ENCODE data around the gene M6PR. TPM values are rescaled to one million over a fixed set of nuclear protein-coding genes. Genes with fewer than 3 reads are reported as not detected.
"Not testable (repeated sequence)": the region's sequence is repeated elsewhere in the genome, so short reads cannot be mapped to it uniquely, and the experiment has no call there.

M6PR gene
- total and polyA plus RNA-seq, 2 of the 8 experiments (the other 6 are each of a cell fraction or from before 2014, with no cell fraction given): 106 to 122 TPM

DNA sequence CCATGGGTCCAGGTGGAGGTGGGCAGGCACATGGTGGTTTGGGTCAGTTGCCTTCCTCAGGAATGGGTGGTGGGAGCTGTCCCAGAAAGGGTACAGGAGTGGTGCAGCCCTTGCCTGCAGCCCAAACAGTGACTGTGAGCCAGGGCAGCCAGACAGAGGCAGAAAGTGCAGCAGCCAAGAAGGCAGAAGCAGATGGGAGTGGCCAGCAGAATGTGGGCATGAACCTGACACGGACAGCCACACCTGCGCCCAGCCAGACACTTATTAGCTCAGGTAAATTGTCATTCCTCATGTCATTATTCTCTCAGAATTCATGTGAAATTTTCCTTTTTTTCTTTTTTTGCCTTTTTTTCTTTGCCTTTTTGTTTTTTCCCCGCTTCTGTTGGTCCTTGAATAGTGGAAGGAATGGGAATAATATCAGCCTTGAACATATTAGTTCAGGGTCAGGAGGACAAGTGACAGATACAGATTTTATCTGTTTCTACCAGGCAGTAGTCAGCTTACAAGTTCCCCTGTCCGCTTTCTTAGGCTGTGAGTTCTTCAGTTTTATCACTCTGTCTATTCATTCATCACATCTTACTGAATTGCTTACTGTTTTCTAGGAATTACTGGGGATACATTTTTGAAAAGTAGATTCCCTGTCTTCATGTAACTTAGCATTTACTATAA lies 18.7 kb downstream of the M6PR start:
- H3K79me1 ChIP-seq (ENCODE audit: low read depth, low read length); H2BK12ac ChIP-seq (ENCODE audit: low read depth, low read length); H3K4me1 ChIP-seq (replicated peaks in 1 of 4; ENCODE audit: control insufficient read depth in 3 of 4, insufficient read depth in 4 of 4, low read length in 3 of 4); H3K14ac ChIP-seq (ENCODE audit: insufficient read length); H2BK120ac ChIP-seq (replicated peaks; ENCODE audit: low read depth, low read length); H3K23me2 ChIP-seq (ENCODE audit: low read depth, low read length); H3K4ac ChIP-seq (replicated peaks; ENCODE audit: insufficient read length, low read depth, low read length); FAIRE-seq; H3K27ac ChIP-seq (ENCODE audit: low read depth, low read length); H4K91ac ChIP-seq (replicated peaks; ENCODE audit: insufficient read length, low read length); DNase-seq (ENCODE audit: low read depth in 1 of 2, low spot score in 2 of 2); H2BK5ac ChIP-seq (ENCODE audit: low read depth, low read length); H2AK5ac ChIP-seq (ENCODE audit: low read depth, low read length); H2BK20ac ChIP-seq (ENCODE audit: low read length); H3K27me3 ChIP-seq (replicated peaks in 1 of 4; ENCODE audit: control insufficient read depth in 3 of 4, extremely low read depth in 1 of 4, insufficient read depth in 3 of 4, low read length in 3 of 4); H4K5ac ChIP-seq (ENCODE audit: insufficient read length, low read depth, low read length); H2BK15ac ChIP-seq (ENCODE audit: low read length); H4K8ac ChIP-seq (ENCODE audit: extremely low read depth, insufficient read depth, low read length); H3K18ac ChIP-seq (ENCODE audit: extremely low read depth, low read length); H3K56ac ChIP-seq (replicated peaks; ENCODE audit: insufficient read length, low read depth, low read length); H2AFZ ChIP-seq (ENCODE audit: low read length); H3K9me3 ChIP-seq (ENCODE audit: insufficient read depth in 2 of 2, low read depth in 1 of 2, low read length in 1 of 2); CTCF ChIA-PET (ENCODE audit: partially characterized antibody); H3K4me2 ChIP-seq (ENCODE audit: insufficient read depth in 1 of 2, low read depth in 2 of 2, low read length in 2 of 2); H3K4me3 ChIP-seq (ENCODE audit: extremely low read depth in 1 of 4, insufficient read depth in 2 of 4, low read depth in 3 of 4, low read length in 4 of 4); H3K23ac ChIP-seq (ENCODE audit: insufficient read length); H3K9ac ChIP-seq (replicated peaks in 1 of 4; ENCODE audit: extremely low read depth in 1 of 4, low read depth in 3 of 4, low read length in 3 of 4): not testable (repeated sequence)
- 87% methylated on average over 4 of the region's 4 CpGs; no CpG with 5 or more reads in 1 of the 2 experiments for WGBS, 2 experiments (ENCODE audit: extremely low coverage in 1 of 2, insufficient coverage in 1 of 2, insufficient read length in 1 of 2, insufficient replicate concordance in 2 of 2, low coverage in 1 of 2, low lambda C conversion rate in 2 of 2, missing lambda C conversion rate in 1 of 2)
- POLR2A ChIA-PET (ENCODE audit: partially characterized antibody): interaction anchor here (1.3 to 18.4 kb wide), 4 partner anchors 10 to 18 kb away, joined by 3 to 438 read pairs (median 20); partner anchors contain the start of genes M6PR and PHC1
- Histone ChIP-seq H4K20me1 (replicated peaks in 1 of 2; ENCODE audit: control insufficient read depth in 1 of 2, insufficient read depth in 2 of 2, low read length in 2 of 2) (peaks cover 15 to 20% of the 10 kb centered on the region in 2 experiments), H3K79me2 (ENCODE audit: control insufficient read depth in 1 of 2, insufficient read depth in 2 of 2, low read length in 2 of 2) (peaks cover 0 to 51% of the 10 kb centered on the region in 2 experiments; a peak in 3 of 4 replicates), H3K36me3 (ENCODE audit: control insufficient read depth in 2 of 4, insufficient read depth in 4 of 4, low read length in 3 of 4) (peaks cover 54 to 86% (median 77%) of the 10 kb centered on the region in 4 experiments)

Data from H1 (cell line).